ENCODE measurements around the gene PHKB.
"Not testable (repeated sequence)": the region's sequence is repeated elsewhere in the genome, so short reads cannot be mapped to it uniquely, and the experiment has no call there.

PHKB gene

GRCh38 chr16:47470211-47470610 is 9.1 kb downstream of the PHKB start:
- no peak for DNase-seq (ENCODE audit: low spot score)

GRCh38 chr16:47470810-47471209 is 9.7 kb downstream of the PHKB start:
- DNase-seq (ENCODE audit: low spot score), result no peak

GRCh38 chr16:47473004-47473403 is 11.9 kb downstream of the PHKB start:
- DNase-seq (ENCODE audit: low spot score), result not testable (repeated sequence)

GRCh38 chr16:47473792-47474191 is 12.7 kb downstream of the PHKB start:
- DNase-seq (ENCODE audit: low spot score), result no peak

GRCh38 chr16:47475786-47476185 is 14.7 kb downstream of the PHKB start:
- peak; percentile 20 for DNase-seq (ENCODE audit: low spot score)

GRCh38 chr16:47476654-47477345 is 15.7 kb downstream of the PHKB start:
- DNase-seq (ENCODE audit: low spot score), result no peak

- no peak for DNase-seq (ENCODE audit: low spot score)
Observed at GRCh38 chr16:47477679-47478078, 16.5 kb downstream of the PHKB start.

GRCh38 chr16:47480410-47480809 is 19.3 kb downstream of the PHKB start:
- DNase-seq (ENCODE audit: low spot score), result no peak

GRCh38 chr16:47481698-47482374 is 20.7 kb downstream of the PHKB start:
- no peak for DNase-seq (ENCODE audit: low spot score)

- no peak for DNase-seq (ENCODE audit: low spot score)
Observed at GRCh38 chr16:47483616-47484015, 22.5 kb downstream of the PHKB start.

GRCh38 chr16:47486856-47487255 is 25.7 kb downstream of the PHKB start:
- DNase-seq (ENCODE audit: low spot score), result no peak

- no peak for DNase-seq (ENCODE audit: low spot score)
Observed at GRCh38 chr16:47488051-47488450, 26.9 kb downstream of the PHKB start.

- DNase-seq (ENCODE audit: low spot score), result no peak
Observed at GRCh38 chr16:47490471-47490870, 29.3 kb downstream of the PHKB start.

GRCh38 chr16:47492036-47492427 is 30.9 kb downstream of the PHKB start:
- no peak for DNase-seq (ENCODE audit: low spot score)

- DNase-seq (ENCODE audit: low spot score), result peak; percentile 77
Observed at GRCh38 chr16:47492428-47493377, 31.6 kb downstream of the PHKB start.

- peak; percentile 15 for DNase-seq (ENCODE audit: low spot score)
Observed at GRCh38 chr16:47493381-47494337, 32.5 kb downstream of the PHKB start.

GRCh38 chr16:47499080-47499699 is 38.1 kb downstream of the PHKB start:
- no peak for DNase-seq (ENCODE audit: low spot score)

- no peak for DNase-seq (ENCODE audit: low spot score)
Observed at GRCh38 chr16:47499700-47500264, 38.7 kb downstream of the PHKB start.

- DNase-seq (ENCODE audit: low spot score), result no peak
Observed at GRCh38 chr16:47503936-47504335, 42.8 kb downstream of the PHKB start.

- no peak for DNase-seq (ENCODE audit: low spot score)
Observed at GRCh38 chr16:47504599-47504998, 43.5 kb downstream of the PHKB start.

GRCh38 chr16:47506800-47507199 is 45.7 kb downstream of the PHKB start:
- DNase-seq (ENCODE audit: low spot score), result no peak
